ENCODE data around the gene FMNL3.
"Not testable (repeated sequence)": the region's sequence is repeated elsewhere in the genome, so short reads cannot be mapped to it uniquely, and the experiment has no call there.

Gene FMNL3

GRCh38 chr12:49744363-49744885, 37.2 kb upstream of the FMNL3 start:
- no peak for DNase-seq (ENCODE audit: low read depth)
- no peak overlapping the region for H3K4me3 ChIP-seq (ENCODE audit: low read depth, low read length)
- TF ChIP-seq CTCF (IDR thresholded peaks at IDR 0.05; ENCODE audit: insufficient read depth, low read depth, low read length, missing control alignments), result no peak

DNA sequence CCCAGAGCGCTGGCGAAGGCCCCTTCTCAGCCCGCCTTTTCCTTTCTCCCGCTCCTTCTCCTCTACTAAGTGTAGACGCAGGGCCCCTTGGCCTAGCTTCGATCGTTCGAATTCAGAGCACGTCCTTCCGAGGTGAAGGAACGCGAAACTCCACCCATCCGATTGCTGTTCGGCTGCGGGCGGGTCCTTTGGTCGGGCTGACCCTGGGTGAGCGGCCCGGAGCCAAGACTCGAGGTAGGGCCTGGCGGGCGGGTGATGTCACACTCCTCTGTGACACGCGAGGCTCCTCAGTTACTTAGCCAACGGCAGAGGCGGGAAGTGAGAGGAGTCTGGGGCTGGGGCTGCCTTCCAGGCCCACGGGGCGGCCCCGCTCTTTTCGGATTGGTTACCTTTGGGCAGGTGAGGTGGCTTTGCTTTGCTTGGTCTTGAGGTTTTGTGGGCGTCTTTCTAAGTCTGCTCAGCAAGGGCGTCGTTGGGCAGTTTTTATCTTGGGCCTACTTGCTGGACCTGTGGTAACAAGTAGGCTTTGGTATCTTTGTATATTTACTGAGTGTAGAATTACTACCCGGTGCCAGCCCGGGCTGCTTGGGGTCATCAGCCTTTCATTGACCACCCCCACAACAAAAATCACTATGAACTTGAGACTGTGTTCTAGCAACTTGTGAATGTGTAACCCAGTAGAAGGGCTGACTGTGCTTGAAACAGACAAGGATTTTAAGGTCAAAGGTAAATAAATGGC, 34.8 kb upstream of the FMNL3 start:
- TF ChIP-seq CTCF (IDR thresholded peaks at IDR 0.05; ENCODE audit: insufficient read depth, low read depth, low read length, missing control alignments), result no peak
- peak overlapping the region; percentile 53 for H3K4me3 ChIP-seq (ENCODE audit: low read depth, low read length)
- DNase-seq (ENCODE audit: low read depth), result peak; percentile 92

GRCh38 chr12:49740930-49741881, 34.0 kb upstream of the FMNL3 start, which contains the start of gene TMBIM6:
TMBIM6 (plus strand) TSS chr12:49741557; CDS start chr12:49752494, 10,937 bp downstream.
- peak; percentile 97 for TF ChIP-seq CTCF (IDR thresholded peaks at IDR 0.05; ENCODE audit: insufficient read depth, low read depth, low read length, missing control alignments)
- H3K4me3 ChIP-seq (ENCODE audit: low read depth, low read length), result peak within 1 kb of the TSS; percentile 53
- DNase-seq (ENCODE audit: low read depth), result peak; percentile 100

- not testable (repeated sequence) for DNase-seq (ENCODE audit: low read depth)
These were observed 33.1 kb upstream of the FMNL3 start for GRCh38 chr12:49740277-49740676.

GRCh38 chr12:49738721-49739120, 31.5 kb upstream of the FMNL3 start:
- not testable (repeated sequence) for DNase-seq (ENCODE audit: low read depth); H3K4me3 ChIP-seq (ENCODE audit: low read depth, low read length)

More at GRCh38 chr12:49740277-49740676, 33.1 kb upstream of the FMNL3 start:
- not testable (repeated sequence) for H3K4me3 ChIP-seq (ENCODE audit: low read depth, low read length)

DNA sequence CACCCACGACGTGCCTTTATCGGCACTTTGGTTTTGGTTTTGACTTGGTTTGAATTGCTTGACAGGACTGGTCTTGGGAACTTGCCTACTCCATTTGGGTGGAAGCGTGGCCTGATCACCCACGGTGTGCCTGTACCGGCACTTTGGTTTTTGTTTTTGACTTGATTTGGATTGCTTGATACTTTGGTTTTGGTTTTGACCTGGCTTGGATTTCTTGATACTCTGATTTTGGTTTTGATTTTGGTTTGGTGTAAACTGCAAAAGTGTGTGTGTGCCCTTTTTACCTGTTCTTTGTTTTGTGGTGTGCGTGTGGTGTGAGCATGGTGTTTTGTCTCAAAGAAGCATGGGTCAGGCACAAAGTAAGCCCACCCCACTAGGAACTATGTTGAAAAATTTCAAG, 27.7 kb upstream of the FMNL3 start:
- DNase-seq (ENCODE audit: low read depth); H3K4me3 ChIP-seq (ENCODE audit: low read depth, low read length): not testable (repeated sequence)

DNA sequence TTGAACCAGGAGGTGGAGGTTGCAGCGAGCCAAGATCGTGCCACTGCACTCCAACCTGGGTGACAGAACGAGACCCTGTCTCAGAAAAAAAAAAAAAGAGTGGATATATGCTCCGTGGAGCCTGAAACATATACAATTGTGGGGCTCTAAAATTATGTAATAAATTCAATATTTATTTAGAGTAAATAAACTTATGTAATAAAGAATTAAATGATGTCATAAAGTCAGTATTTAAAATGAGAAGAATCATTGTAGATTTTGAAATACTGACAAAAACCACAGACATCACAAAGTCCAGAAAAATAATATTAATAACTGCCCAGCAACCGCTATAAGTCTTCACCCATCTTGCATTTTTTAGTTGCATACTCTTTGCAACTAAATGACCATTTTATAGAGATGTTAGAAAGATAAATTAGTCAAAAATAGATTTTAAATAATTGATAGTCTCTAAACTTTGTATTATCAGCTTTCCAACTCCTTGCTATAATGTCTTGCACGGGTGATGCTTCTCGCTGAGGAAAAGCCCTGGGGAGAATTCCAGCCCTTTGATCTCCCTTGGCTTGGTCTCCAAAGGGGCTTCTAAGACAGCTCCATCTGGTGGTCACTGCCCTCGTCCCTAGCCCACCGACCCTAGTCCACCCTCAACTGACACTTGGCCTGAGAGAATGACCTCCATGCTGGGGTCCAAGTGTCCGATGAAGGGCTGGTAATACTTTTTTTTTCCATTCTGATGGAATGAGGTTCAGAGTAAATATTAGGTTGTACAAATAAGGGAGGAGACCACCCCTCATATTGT, 26.2 kb upstream of the FMNL3 start:
- H3K4me3 ChIP-seq (ENCODE audit: low read depth, low read length), result no peak overlapping the region
- no peak for TF ChIP-seq CTCF (IDR thresholded peaks at IDR 0.05; ENCODE audit: insufficient read depth, low read depth, low read length, missing control alignments)
- DNase-seq (ENCODE audit: low read depth), result no peak
